ENCODE data around the gene CKS1B. TPM values are rescaled to one million over a fixed set of nuclear protein-coding genes. Genes with fewer than 3 reads are reported as not detected.
A peak's percentile ranks its signal among the peaks of the same experiment; 100 is the strongest.

Gene CKS1B
- total and polyA plus RNA-seq, 2 donors (not counting 1 experiment from before 2014, with no cell fraction given): 16.8 to 33.0 TPM

DNA sequence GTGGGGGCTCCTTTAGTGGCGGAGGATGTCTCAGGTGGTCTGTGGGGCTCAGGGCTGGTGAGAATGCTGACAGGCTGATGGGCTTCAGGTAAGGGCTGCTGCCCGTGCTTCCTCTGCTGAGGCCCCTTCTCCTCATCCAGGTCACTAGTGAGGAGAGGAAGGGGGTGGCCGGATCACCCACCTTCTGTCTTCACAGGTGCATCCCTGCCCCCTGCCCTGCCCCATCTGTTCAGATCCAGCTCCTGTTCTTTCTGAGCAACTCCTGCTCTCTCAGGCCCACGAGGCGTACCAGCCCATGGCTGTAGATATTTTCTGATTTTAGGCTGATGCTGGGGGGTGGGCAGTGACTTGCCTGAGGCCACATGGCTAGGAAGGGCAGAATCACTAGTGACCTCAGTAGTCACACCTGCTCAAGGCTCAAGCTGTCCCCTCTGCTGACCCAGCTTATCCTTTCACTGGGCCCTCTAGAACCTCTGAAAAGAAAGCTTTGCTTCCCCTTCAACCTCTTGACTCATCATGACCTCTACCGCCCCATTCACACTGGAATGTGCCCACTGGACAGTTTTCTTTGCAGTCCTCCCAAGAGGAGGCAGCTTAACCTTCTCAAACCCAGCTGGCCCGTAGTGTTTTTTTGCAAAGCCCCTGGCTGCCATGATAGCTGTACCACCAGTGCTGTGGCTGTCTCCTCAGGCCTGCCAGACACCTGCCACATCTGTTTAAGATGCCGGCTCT is 44.3 kb downstream of the CKS1B start:
- Histone ChIP-seq H3K4me1 (ENCODE audit: control insufficient read depth in 2 of 2, insufficient read depth in 2 of 2, low read length in 2 of 2) (peaks cover 39 to 53% of the 10 kb centered on the region in 2 donors), H3K9me3 (ENCODE audit: control extremely low read depth in 1 of 3, control insufficient read depth in 2 of 3, insufficient read depth in 1 of 3, low read length in 2 of 3) (peaks cover 0 to 2% (median 0%) of the 10 kb centered on the region in 3 donors), H3K36me3 (replicated peaks in 1 of 2; ENCODE audit: control extremely low read depth in 1 of 2, control insufficient read depth in 1 of 2, extremely low read depth in 1 of 2, insufficient read depth in 2 of 2, low read length in 1 of 2) (peaks cover 0 to 19% of the 10 kb centered on the region in 2 experiments), H3K4me2 (replicated peaks; ENCODE audit: low read depth, low read length, poor library complexity, severe bottlenecking) (peak overlapping the region; percentile 92), H3K9ac (ENCODE audit: low read length) (peak overlapping the region; percentile 69), H3K79me2 (ENCODE audit: control insufficient read depth, insufficient read depth, low read length) (peaks cover 3% of the 10 kb centered on the region), H3K27ac (ENCODE audit: low read length in 2 of 2) (peak overlapping the region; percentile 88 to 89), H4K20me1 (ENCODE audit: control insufficient read depth, insufficient read depth, low read length, poor library complexity, severe bottlenecking) (peaks cover 5% of the 10 kb centered on the region), H3K27me3 (replicated peaks in 1 of 4; ENCODE audit: control extremely low read depth in 1 of 4, control insufficient read depth in 3 of 4, insufficient read depth in 4 of 4, low read length in 3 of 4) (no peaks in the 10 kb centered on the region), H3K4me3 (ENCODE audit: control extremely low read depth in 1 of 5, extremely low read depth in 1 of 5, insufficient read depth in 1 of 5, low read depth in 2 of 5, low read length in 4 of 5) (no peak overlapping the region), H2AFZ (ENCODE audit: insufficient read depth, low read depth, low read length, poor library complexity, severe bottlenecking) (no peak overlapping the region)
- intact Hi-C loops (cut with micrococcal nuclease): no loop called here
- 97% methylated on average over 4 of the region's 8 CpGs for WGBS (ENCODE audit: insufficient coverage)
- H3K27me3 Mint-ChIP-seq: no peaks in the 10 kb centered on the region
- H3K4me3 Mint-ChIP-seq: peak overlapping the region; percentile 42
- peaks cover 54% of the 10 kb centered on the region for H3K4me1 Mint-ChIP-seq
- H3K27ac Mint-ChIP-seq: peak overlapping the region; percentile 78
- POLR2A ChIA-PET: interaction anchor here (1.6 kb wide), 1 partner anchor 19 kb away, joined by 4 read pairs; no protein-coding TSS in a partner anchor
- CTCF ChIA-PET: interaction anchor here (0.8 to 17.4 kb wide), 18 partner anchors 8 to 82 kb away, joined by 3 to 295 read pairs (median 6); partner anchors contain the start of genes CKS1B, FLAD1, LENEP and PMVK
- no peaks in the 10 kb centered on the region for H3K9me3 Mint-ChIP-seq (ENCODE audit: insufficient read depth)
- no peak for TF ChIP-seq EZH2 (IDR thresholded peaks at IDR 0.05; ENCODE audit: borderline replicate concordance, insufficient read depth, low read depth, low read length, poor library complexity, severe bottlenecking)
- no peak for TF ChIP-seq CTCF (IDR thresholded peaks at IDR 0.05)
- no peak for ATAC-seq (ENCODE audit: low read depth)
- no peak for DNase-seq

All from B cell (primary cell).